Glutamatergic neuron (in vitro differentiated cells): Measurements from ENCODE around the gene MON1A. TPM values are rescaled to one million over a fixed set of nuclear protein-coding genes. Genes with fewer than 3 reads are reported as not detected.
A peak's percentile ranks its signal among the peaks of the same experiment; 100 is the strongest.

ENCODE experiments used
- DNase-seq: peaks from one replicate; pipeline ENCODE4 v3.0.0; 2022
- H3K27ac Mint-ChIP-seq: one replicate; pipeline ENCODE4 v1.8.0; 2020; ENCODE audit warnings: mild to moderate bottlenecking, mixed read lengths, inconsistent platforms; ENCODE audit not compliant: unreplicated experiment
- H3K27me3 Mint-ChIP-seq: one replicate; pipeline ENCODE4 v1.8.0; 2020; ENCODE audit warnings: mild to moderate bottlenecking, moderate library complexity, mixed read lengths, inconsistent platforms; ENCODE audit not compliant: unreplicated experiment
- H3K36me3 Mint-ChIP-seq: one replicate; pipeline ENCODE4 v1.8.0; 2020; ENCODE audit warnings: mild to moderate bottlenecking, mixed read lengths, inconsistent platforms; ENCODE audit not compliant: unreplicated experiment
- H3K4me1 Mint-ChIP-seq: one replicate; pipeline ENCODE4 v1.8.0; 2020; ENCODE audit warnings: mild to moderate bottlenecking, low read depth, mixed read lengths, inconsistent platforms; ENCODE audit not compliant: unreplicated experiment
- H3K4me3 Mint-ChIP-seq: one replicate; pipeline ENCODE4 v1.8.0; 2020; ENCODE audit warnings: mild to moderate bottlenecking, mixed read lengths, inconsistent platforms; ENCODE audit not compliant: unreplicated experiment
- H3K9me3 Mint-ChIP-seq: one replicate; pipeline ENCODE4 v1.8.0; 2020; ENCODE audit warnings: mild to moderate bottlenecking, moderate library complexity, mixed read lengths, inconsistent platforms; ENCODE audit not compliant: unreplicated experiment
- CTCF ChIP-seq: fragments of 200-600 bp; sonication (generic); IDR thresholded peaks from one replicate; pipeline ENCODE4 v1.5.0; 2021; ENCODE audit not compliant: partially characterized antibody, unreplicated experiment
- long read RNA-seq: library from polyadenylated mRNA; unstranded; transcript quantifications from one replicate; pipeline ENCODE4 v2.0.0, GENCODE V29; 2020; ENCODE audit not compliant: unreplicated experiment
- total RNA-seq: library from RNA; stranded (reverse); fragmentation: NEBNext Ultra II Directional; extraction: Animal tissue kit (Norgen Biotek cat#: 25700); gene quantifications from one replicate; pipeline ENCODE4 v1.2.1, GENCODE V29; 2021; ENCODE audit not compliant: unreplicated experiment

Gene MON1A
- 15.4 TPM for total RNA-seq
- long read RNA-seq, transcript MON1A-201 (6 exons, 2,370 nt), result major isoform, 5 of 8 reads
- long read RNA-seq, partial matches to known transcripts, result 0 of 8 reads
- long read RNA-seq, other reads (novel, unspliced or antisense), result 1 of 8 reads

GRCh38 chr3:49929291-49930167, at the start of gene MON1A:
Gene MON1A (minus strand): TSS chr3:49929811. CDS start chr3:49913346, 16,465 bp downstream.
- peaks cover 4% of the 10 kb centered on the region for H3K27me3 Mint-ChIP-seq
- no peaks in the 10 kb centered on the region for H3K9me3 Mint-ChIP-seq
- no peaks in the 10 kb centered on the region for H3K36me3 Mint-ChIP-seq
- TF ChIP-seq CTCF, result peak; percentile 48
- H3K27ac Mint-ChIP-seq, result peak within 1 kb of the TSS; percentile 80
- H3K4me1 Mint-ChIP-seq, result peaks cover 6% of the 10 kb centered on the region
- peak within 1 kb of the TSS; percentile 90 for H3K4me3 Mint-ChIP-seq
- DNase-seq, result peak; percentile 97

- no peaks in the 10 kb centered on the region for H3K9me3 Mint-ChIP-seq
- H3K27ac Mint-ChIP-seq, result no peak overlapping the region
- H3K36me3 Mint-ChIP-seq, result no peaks in the 10 kb centered on the region
- no peak for TF ChIP-seq CTCF
- DNase-seq, result no peak
- H3K27me3 Mint-ChIP-seq, result no peaks in the 10 kb centered on the region
- no peaks in the 10 kb centered on the region for H3K4me1 Mint-ChIP-seq
- H3K4me3 Mint-ChIP-seq, result no peak overlapping the region
Observed at GRCh38 chr3:49976942-49977341, 47.3 kb upstream of the MON1A start.

DNA sequence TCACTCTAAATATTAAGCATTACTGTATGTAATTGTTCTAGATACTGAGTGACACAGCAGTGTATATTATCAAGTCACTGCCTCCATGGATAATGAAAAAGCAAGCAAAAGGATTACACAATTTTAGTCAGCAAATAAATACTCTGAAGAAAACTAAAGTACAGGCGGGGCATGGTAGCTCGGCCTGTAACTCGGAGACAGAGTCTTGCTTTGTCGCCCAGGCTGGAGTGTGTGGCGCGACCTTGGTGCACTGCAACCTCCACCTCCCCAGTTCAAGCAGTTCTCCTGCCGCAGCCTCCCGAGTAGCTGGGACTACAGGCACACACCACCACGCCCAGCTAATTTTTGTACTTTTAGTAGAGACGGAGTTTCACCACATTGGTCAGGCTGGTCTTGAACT, 43.0 kb upstream of the MON1A start:
- Mint-ChIP-seq H3K4me3 (no peak overlapping the region), H3K27me3 (no peaks in the 10 kb centered on the region), H3K9me3 (no peaks in the 10 kb centered on the region), H3K36me3 (peaks cover 6% of the 10 kb centered on the region), H3K27ac (no peak overlapping the region), H3K4me1 (no peaks in the 10 kb centered on the region)
- no peak for DNase-seq
- no peak for TF ChIP-seq CTCF

DNA sequence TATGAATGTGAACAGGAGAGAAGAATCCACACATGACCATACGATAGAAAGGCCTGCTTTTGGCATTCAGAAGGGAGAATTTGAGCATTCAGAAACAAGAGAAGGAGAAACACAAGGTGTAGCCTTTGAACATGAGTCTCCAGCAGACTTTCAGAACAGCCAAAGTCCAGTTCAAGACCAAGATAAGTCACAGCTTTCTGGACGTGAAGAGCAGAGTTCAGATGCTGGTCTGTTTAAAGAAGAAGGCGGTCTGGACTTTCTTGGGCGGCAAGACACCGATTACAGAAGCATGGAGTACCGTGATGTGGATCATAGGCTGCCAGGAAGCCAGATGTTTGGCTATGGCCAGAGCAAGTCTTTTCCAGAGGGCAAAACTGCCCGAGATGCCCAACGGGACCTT, 38.7 kb upstream of the MON1A start:
- Mint-ChIP-seq H3K27me3 (peaks cover 2% of the 10 kb centered on the region), H3K27ac (no peak overlapping the region), H3K4me3 (no peak overlapping the region), H3K9me3 (no peaks in the 10 kb centered on the region), H3K4me1 (peaks cover 2% of the 10 kb centered on the region), H3K36me3 (peaks cover 9% of the 10 kb centered on the region)
- DNase-seq, result no peak
- TF ChIP-seq CTCF, result no peak

DNA sequence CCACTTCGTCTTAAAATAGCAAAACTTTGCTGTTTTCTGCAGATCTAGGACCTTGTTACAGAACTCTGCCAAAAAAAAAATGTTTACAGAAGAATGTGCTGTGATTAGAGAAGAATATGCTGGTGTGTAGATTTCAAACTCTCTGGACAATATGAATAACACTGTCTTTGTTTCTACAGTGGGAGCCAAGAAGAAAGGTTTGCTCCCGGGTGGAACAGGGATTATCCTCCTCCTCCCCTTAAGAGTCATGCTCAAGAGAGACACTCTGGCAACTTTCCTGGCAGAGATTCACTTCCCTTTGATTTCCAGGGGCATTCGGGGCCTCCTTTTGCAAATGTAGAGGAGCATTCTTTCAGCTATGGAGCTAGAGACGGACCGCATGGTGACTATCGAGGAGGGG, 37.7 kb upstream of the MON1A start:
- H3K4me1 Mint-ChIP-seq, result peaks cover 2% of the 10 kb centered on the region
- no peak overlapping the region for H3K27ac Mint-ChIP-seq
- peaks cover 2% of the 10 kb centered on the region for H3K27me3 Mint-ChIP-seq
- H3K4me3 Mint-ChIP-seq, result no peak overlapping the region
- TF ChIP-seq CTCF, result no peak
- H3K36me3 Mint-ChIP-seq, result peaks cover 9% of the 10 kb centered on the region
- no peak for DNase-seq
- H3K9me3 Mint-ChIP-seq, result no peaks in the 10 kb centered on the region
